Ovary (tissue), 9 donors: ENCODE data around the gene TUB. TPM values are rescaled to one million over a fixed set of nuclear protein-coding genes. Genes with fewer than 3 reads are reported as not detected.

Experiments used
- DNase-seq, 5 donors: peaks; one replicate each; pipeline ENCODE4 v3.0.0-alpha.2; 2019 to 2020
- H3K27ac ChIP-seq, 2 donors: fragments of 200-600 bp; one replicate each; pipeline versions ENCODE4 v1.5.1 to v1.8.0; 2019 to 2022
- H3K27me3 ChIP-seq: fragments of 200-600 bp; one replicate; pipeline ENCODE4 v1.8.0; 2022
- H3K36me3 ChIP-seq: fragments of 200-600 bp; sonication (generic); one replicate; pipeline ENCODE4 v1.5.1; 2019
- H3K4me1 ChIP-seq: one replicate; pipeline ENCODE4 v1.8.1; 2013; ENCODE audit warnings: mild to moderate bottlenecking, moderate library complexity; ENCODE audit not compliant: insufficient read depth
- H3K4me3 ChIP-seq: fragments of 200-600 bp; sonication (generic); one replicate; pipeline ENCODE4 v1.5.1; 2017
- H3K9me3 ChIP-seq, 2 donors: fragments of 200-600 bp in 1 of 2; sonication (generic) in 1 of 2; one replicate each; pipeline versions ENCODE4 v1.5.1 to v1.8.1; 2013 to 2019; ENCODE audit warnings: mild to moderate bottlenecking in 1 of 2, moderate library complexity in 1 of 2
- CTCF ChIP-seq, 3 donors: fragments of 450-650 bp in 2 of 3; fragments of 200-600 bp in 1 of 3; IDR thresholded peaks; one replicate each; pipeline versions ENCODE4 v1.5.1 to v1.8.0; 2016 to 2022; ENCODE audit warnings: antibody characterized with exemption in 3 of 3, mild to moderate bottlenecking in 1 of 3
- EP300 ChIP-seq: sonication (generic); formaldehyde crosslinking; IDR thresholded peaks from one replicate; pipeline ENCODE4 v1.6.1; 2017; ENCODE audit warnings: antibody characterized with exemption
- POLR2A ChIP-seq: fragments of 450-650 bp; IDR thresholded peaks from one replicate; pipeline ENCODE4 v1.6.1; 2017; ENCODE audit warnings: antibody characterized with exemption, mild to moderate bottlenecking, moderate library complexity
- WGBS, 3 donors: extraction: QIAGEN DNeasy Blood & Tissue Kit in 1 of 3; methylation state at CpG; one replicate each; pipeline versions ENCODE4 v1.1.5 to v1.1.7; 2013 to 2017; 5-methylcytosine and 5-hydroxymethylcytosine counted together
- intact Hi-C, 4 donors: fragments of 100-400 bp; cut with DNase I; formaldehyde crosslinking; loops; one replicate each; pipeline versions ENCODE4 v1.11.0 to v1.15.1; 2022 to 2023
- polyA plus RNA-seq, 2 donors: library from polyadenylated mRNA; stranded (reverse); fragments of 200-250 nt in 1 of 2; fragments of 350-450 nt in 1 of 2; fragmentation: Illumina TruSeq in 1 of 2; extraction: RNeasy Lipid Tissue Mini Kit (QIAGEN cat#74804) in 1 of 2; gene quantifications; one replicate each; pipeline ENCODE4 v1.2.3, GENCODE V29; 2013 to 2014
- total RNA-seq, 7 donors: library from RNA; depleted of rRNA in 2 of 7; stranded (reverse); fragments of >200 nt in 2 of 7; fragmentation: NEBNext Ultra II Directional in 3 of 7; extraction: Animal tissue kit (Norgen Biotek cat#: 25700) in 3 of 7; gene quantifications; one replicate each; pipeline versions ENCODE4 v1.1.0 to v1.2.4, GENCODE V29; 2016 to 2023
- donor health status: DM: no; HTN: no; CAD: no; lungs with moderate emphysema.
- donor health status: DM: no; HTN: no; CAD: no.
- donor health status: Bipolar disorder and iron deficiency.
- donor health status: DM: yes; HTN: yes; CAD: no.
- donor health status: DM: no; HTN: no; CAD: no.
- donor health status: DM: yes; HTN: yes; CAD: no.

Gene TUB
- total and polyA plus RNA-seq, 9 donors: 7.2 to 33.4 (median 22.3) TPM

GRCh38 chr11:8079111-8079675 is 1.8 kb upstream of the TUB start:
- peaks cover 5% of the 10 kb centered on the region for H3K4me1 ChIP-seq
- no peak overlapping the region for H3K4me3 ChIP-seq
- intact Hi-C loops: no loop called here
- no peaks in the 10 kb centered on the region for H3K36me3 ChIP-seq
- WGBS, 3 donors: 92 to 95% (median 92%) methylated on average over 4 of the region's 4 CpGs
- H3K27ac ChIP-seq: no peak overlapping the region
- no peak for DNase-seq
- H3K9me3 ChIP-seq: no peaks in the 10 kb centered on the region
- no peaks in the 10 kb centered on the region for H3K27me3 ChIP-seq
- TF ChIP-seq POLR2A (no peak), EP300 (no peak), CTCF (IDR thresholded peaks at IDR 0.05) (no peak)

- H3K9me3 ChIP-seq: no peaks in the 10 kb centered on the region
- 70 to 78% (median 77%) methylated on average over 24 of the region's 24 CpGs for WGBS, 3 donors
- peaks cover 5% of the 10 kb centered on the region for H3K4me1 ChIP-seq
- intact Hi-C loops: loop anchor here in 2 of 4 donors (5.0 kb wide), 1 partner anchor 48 kb away; no protein-coding TSS in a partner anchor
- no peaks in the 10 kb centered on the region for H3K27me3 ChIP-seq
- H3K36me3 ChIP-seq: no peaks in the 10 kb centered on the region
- peak overlapping the region; percentile 57 for H3K4me3 ChIP-seq
- H3K27ac ChIP-seq: peak overlapping the region in 1 of 2 donors; percentile 27
- no peak for DNase-seq
- TF ChIP-seq POLR2A (no peak), EP300 (no peak), CTCF (IDR thresholded peaks at IDR 0.05) (no peak)
Measured at GRCh38 chr11:8080069-8080670, 841 bp upstream of the TUB start.

GRCh38 chr11:8081591-8082250 is 710 bp downstream of the TUB start:
- no peaks in the 10 kb centered on the region for H3K27me3 ChIP-seq
- peak; percentile 42 to 66 (median 49) for DNase-seq

More at GRCh38 chr11:8081591-8082250, 710 bp downstream of the TUB start:
- Histone ChIP-seq H3K4me1 (peaks cover 7% of the 10 kb centered on the region), H3K4me3 (peak overlapping the region; percentile 57), H3K36me3 (no peaks in the 10 kb centered on the region), H3K9me3 (no peaks in the 10 kb centered on the region), H3K27ac (peak overlapping the region; percentile 27 to 74)
- intact Hi-C loops: loop anchor here in 2 of 4 donors (5.0 kb wide), 1 partner anchor 49 kb away; no protein-coding TSS in a partner anchor
- no peak for TF ChIP-seq POLR2A
- TF ChIP-seq CTCF (IDR thresholded peaks at IDR 0.05): no peak
- no peak for TF ChIP-seq EP300
- WGBS, 3 donors: 7 to 10% (median 9%) methylated on average over 18 to 24 of the region's 24 CpGs
